T1000 (cell line): ENCODE data around the gene USP8.
"Not testable (repeated sequence)": the region's sequence is repeated elsewhere in the genome, so short reads cannot be mapped to it uniquely, and the experiment has no call there.

Source experiments
- DNase-seq: peaks from one replicate; lab custom pipeline; 2025; ENCODE audit warnings: mixed read lengths; lab: John Stamatoyannopoulos, UW

USP8 gene

DNA sequence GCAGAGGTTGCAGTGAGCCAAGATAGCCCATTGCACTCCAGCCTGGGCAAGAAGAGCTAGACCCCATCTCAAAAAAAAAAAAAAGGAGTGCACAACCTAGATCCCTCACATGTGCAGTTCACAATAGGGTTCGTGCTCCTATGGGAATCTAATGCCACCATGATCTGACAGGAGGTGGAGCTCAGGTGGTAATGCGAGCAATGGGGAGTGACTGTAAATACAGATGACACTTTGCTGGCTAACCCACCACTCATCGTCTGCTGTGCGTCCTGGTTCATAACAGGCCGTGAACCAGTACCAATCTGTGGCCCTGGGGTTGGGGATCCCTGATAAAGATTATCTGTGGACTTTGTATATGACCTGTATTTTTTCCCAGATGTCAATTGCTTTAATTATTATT lies 16.7 kb downstream of the USP8 start:
- DNase-seq: no peak

DNA sequence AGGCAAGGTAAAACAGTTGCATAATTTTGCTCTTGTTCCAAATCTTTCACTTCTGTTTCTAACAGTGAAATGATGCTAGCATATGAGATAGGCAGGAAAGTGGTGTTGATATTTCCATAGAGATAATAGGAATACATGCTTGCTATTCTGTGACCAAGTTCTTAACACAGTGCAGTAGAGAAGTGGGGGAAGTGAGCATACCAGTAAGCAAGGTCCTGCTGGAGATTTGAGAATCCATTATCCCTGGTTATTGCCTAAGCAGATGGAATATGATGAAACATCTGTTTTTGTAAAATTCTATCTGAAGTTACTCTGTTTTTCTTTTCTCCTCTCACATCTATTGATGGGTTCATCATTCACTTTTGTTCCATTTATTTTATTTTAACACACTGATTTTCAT lies 28.7 kb downstream of the USP8 start:
- DNase-seq: no peak

- DNase-seq: no peak
These were observed 34.3 kb downstream of the USP8 start for GRCh38 chr15:50458348-50459112.

- DNase-seq: no peak
These were observed 39.5 kb downstream of the USP8 start for GRCh38 chr15:50463423-50464358.

GRCh38 chr15:50471072-50471471 lies 46.9 kb downstream of the USP8 start:
- DNase-seq: no peak

DNA sequence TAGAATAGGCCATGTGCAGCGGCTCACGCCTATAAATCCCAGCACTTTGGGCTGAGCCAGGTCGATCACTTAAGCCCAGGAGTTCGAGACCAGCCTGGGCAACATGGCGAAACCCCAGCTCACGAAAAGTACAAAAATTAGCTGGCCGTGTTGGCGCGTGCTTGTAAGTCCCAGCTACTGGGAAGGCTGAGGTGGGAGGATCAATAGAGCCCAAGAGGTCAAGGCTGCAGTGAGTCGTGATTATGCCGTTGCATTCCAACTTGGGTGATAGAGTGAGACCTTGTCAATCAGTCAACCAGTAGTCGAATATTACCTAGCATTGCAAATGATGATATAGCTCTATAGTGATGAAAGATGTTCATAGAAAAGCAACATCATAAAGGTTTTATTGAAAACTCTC lies 51.9 kb downstream of the USP8 start:
- DNase-seq: no peak

GRCh38 chr15:50484781-50485180 lies 60.6 kb downstream of the USP8 start:
- DNase-seq: no peak

GRCh38 chr15:50485389-50485788 lies 61.2 kb downstream of the USP8 start:
- no peak for DNase-seq

GRCh38 chr15:50487287-50487686 lies 63.1 kb downstream of the USP8 start:
- no peak for DNase-seq

DNA sequence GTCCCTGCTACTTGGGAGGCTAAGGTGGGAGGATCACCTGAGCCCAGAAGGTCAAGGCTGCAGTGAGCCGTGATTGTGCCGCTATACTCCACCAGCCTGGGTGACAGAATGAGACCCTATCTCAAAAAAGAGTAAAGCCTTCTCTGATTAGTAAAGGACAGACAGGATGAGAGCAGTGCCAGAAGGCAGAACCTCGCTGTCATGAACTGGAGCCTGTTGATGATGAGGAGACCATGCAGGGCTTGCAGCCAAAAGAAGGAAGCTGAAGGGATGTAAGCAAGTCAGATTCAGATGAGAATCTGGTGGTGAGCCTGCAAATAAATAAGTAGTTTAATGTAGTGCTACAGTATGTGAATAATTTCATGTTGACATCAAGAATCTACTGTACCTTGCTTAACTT lies 69.4 kb downstream of the USP8 start:
- DNase-seq: no peak

DNA sequence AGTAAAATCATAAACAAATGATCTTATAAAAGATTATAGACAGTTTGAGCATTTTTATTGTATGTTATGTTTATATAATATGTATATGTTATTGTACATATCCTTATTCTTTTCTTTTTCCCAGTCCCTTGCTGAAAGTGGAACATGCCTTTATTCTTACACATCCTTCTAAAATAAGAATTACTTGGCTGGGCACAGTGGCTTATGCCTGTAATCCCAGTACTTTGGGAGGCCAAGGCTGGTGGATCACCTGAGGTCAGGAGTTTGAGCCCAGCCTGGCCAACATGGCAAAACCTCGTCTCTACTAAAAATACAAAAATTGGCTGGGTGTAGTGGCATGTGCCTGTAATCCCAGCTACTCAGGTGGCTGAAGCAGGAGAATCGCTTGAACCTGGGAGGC lies 70.3 kb downstream of the USP8 start:
- not testable (repeated sequence) for DNase-seq

DNA sequence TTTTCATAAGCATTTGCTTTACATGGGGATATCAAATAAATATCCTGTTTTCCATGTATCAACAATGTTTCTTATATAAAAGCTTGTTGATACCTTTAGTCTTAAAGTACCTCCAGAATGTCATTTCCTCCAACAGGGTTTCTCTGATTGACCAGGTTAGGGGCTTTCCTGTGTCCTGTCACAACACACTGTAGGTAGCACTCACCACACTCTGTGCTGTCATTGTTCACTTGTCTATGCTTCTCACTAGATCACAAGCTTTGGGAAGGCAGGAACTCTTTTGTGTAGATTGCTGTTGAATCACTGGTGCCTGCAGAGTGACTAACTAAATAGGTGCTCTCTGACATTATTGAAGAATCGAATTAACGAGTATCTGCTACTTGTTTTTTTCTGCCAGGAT lies 72.5 kb downstream of the USP8 start:
- no peak for DNase-seq

GRCh38 chr15:50500352-50500751 lies 76.1 kb downstream of the USP8 start:
- no peak for DNase-seq

DNA sequence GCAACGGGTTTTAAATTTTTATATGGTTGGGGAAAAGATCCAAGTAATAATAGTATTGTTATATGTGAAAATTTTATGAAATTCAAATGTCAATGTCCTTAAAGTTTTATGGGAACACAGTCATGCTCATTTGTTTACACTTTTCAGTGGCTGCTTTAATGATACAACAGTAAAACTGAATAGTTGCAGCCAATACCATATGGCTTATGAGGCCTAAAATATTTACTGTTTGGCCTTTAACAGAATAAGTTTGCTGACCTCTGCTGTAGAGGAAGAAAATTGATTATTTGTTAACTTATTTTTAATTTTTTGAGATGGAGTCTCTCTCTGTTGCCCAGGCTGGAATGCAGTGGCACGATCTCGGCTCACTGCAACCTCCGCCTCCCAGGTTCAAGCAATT lies 77.6 kb downstream of the USP8 start:
- no peak for DNase-seq

- DNase-seq: no peak
These were observed 78.9 kb downstream of the USP8 start for GRCh38 chr15:50503144-50503543.

DNA sequence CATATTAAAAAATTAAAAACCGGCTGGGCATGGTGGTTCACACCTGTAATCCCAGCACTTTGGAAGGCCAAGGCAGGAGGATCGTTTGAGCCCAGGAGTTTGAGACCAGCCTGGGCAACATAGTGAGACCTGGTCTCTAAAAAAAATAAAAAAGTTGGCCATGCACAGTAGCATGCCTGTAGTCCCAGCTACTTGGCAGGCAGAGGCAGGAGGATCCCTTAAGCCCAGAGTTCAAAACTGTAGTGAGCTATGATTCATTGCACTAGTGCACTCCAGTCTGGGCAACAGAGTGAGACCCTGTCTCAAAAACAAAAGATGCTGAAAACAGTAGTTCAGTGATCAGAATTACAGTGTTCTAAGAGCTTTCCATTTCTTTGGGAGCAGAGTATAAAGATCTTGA lies 81.5 kb downstream of the USP8 start:
- DNase-seq: not testable (repeated sequence)

DNA sequence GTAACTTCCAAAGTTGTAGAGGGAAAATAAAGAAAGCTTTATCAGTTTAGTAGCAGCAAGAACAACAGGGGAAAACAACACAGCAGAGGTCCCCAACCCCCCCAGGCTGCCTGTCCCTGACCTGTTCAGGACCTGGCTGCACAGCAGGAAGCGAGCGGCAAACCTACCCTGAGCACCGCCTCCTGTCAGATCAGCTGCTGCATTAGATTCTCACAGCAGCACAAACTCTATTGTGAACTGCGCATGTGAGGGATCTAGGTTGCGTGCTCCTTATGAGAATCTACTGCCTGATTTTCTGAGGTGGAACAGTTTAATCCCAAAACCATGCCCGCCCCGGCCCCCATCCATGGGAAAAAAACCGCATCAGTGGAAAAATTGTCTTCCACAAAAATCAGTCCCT lies 81.9 kb downstream of the USP8 start:
- no peak for DNase-seq

GRCh38 chr15:50513001-50513400 lies 88.8 kb downstream of the USP8 start:
- DNase-seq: no peak

GRCh38 chr15:50519740-50520425 lies 95.7 kb downstream of the USP8 start:
- no peak for DNase-seq

- DNase-seq: no peak
These were observed 99.6 kb downstream of the USP8 start for GRCh38 chr15:50523851-50524251.

DNA sequence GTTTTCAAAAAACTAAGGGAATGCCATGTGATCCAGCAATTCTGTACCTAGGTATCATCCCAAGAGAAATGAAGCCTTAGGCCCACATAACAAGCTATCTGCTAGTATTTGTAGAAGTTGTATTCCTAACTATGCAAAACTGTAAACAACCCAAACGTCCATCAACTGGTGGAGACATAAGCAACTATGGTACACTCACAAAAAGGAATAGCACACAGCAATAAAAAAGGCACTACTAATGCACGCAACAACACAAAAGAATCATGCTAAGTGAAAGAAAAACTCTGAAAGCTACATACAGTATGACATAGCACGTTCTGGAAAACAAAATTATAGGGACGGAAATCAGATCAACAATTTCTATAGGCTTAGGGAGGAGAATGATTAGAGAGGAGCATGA lies 107.0 kb downstream of the USP8 start:
- no peak for DNase-seq

DNA sequence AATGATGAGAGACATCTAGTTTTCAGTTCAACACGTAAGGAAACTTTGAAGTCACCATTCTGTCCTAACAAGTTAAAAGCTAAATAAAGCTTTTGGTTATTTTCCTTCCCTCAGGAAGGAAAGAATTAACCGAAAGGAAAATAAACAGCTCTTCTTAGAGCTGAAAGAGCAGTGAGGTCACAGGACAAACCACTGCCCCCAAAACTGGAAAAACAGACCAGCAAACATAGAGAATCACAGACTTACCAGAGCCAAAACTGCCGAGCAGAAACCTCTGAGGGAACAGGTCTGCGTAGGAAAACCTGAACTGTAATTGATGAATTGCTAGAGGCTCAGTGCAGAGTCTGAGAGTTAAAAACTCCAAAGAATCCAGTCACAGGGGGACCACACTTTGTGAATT lies 107.6 kb downstream of the USP8 start:
- DNase-seq: no peak

GRCh38 chr15:50542887-50543210 lies 118.6 kb downstream of the USP8 start:
- no peak for DNase-seq
